HepG2 (cell line): ENCODE measurements around the gene IFI35. TPM values are rescaled to one million over a fixed set of nuclear protein-coding genes. Genes with fewer than 3 reads are reported as not detected.

Experiments used
- ATAC-seq: fragments of 200-7000 bp; cut with Tn5 transposase; 3 replicates; pipeline ENCODE4 v1.9.1; 2020; ENCODE audit warnings: mild to moderate bottlenecking, moderate library complexity
- BruUV-seq: library from RNA; stranded (reverse); fragments of 400-500 nt; replicated peaks from 2 replicates; lab custom pipeline; 2021; lab: Mats Ljungman, UMichigan
- CTCF ChIA-PET: fragments of 300-600 bp; formaldehyde crosslinking; extraction: SDS; loops from one replicate; lab custom pipeline; 2021; ENCODE audit warnings: low total read pairs, inconsistent platforms, low intra/inter-chr PET ratio; lab: Yijun Ruan, JAX
- POLR2A ChIA-PET: fragments of 350-600 bp; sonication (Branson Sonifier 250); formaldehyde crosslinking; loops from one replicate; lab custom pipeline; 2020; ENCODE audit warnings: antibody characterized with exemption, inconsistent platforms; lab: Yijun Ruan, JAX
- DNase-seq: peaks from one replicate; pipeline ENCODE4 v3.0.0-alpha.2; 2015; ENCODE audit warnings: low spot score
- FAIRE-seq: peaks from 3 replicates; lab custom pipeline; 2011; peaks lifted over from hg19 to GRCh38; lab: Jason Lieb, UNC
- H2AFZ ChIP-seq: one replicate; pipeline ENCODE4 v1.6.1; 2011; ENCODE audit warnings: low read length, inconsistent platforms
- H3K27ac ChIP-seq: fragments of 300-600 bp; 3 replicates; pipeline ENCODE4 v1.8.0; 2011; ENCODE audit warnings: mixed run types, mild to moderate bottlenecking, mixed read lengths, low read length, inconsistent platforms; ENCODE audit not compliant: insufficient read depth; ENCODE audit errors: extremely low read length
- H3K27me3 ChIP-seq, 2 experiments: fragments of 200-600 bp in 1 of 2; 2 replicates in 1 of 2; 3 replicates in 1 of 2; pipeline versions ENCODE4 v1.6.0 to v1.8.0; 2011; ENCODE audit warnings: low read length in 2 of 2, mild to moderate bottlenecking in 2 of 2, moderate library complexity in 2 of 2, inconsistent platforms in 1 of 2; ENCODE audit not compliant: insufficient read depth in 2 of 2, control insufficient read depth in 1 of 2
- H3K36me3 ChIP-seq, 2 experiments: fragments of 200-600 bp in 1 of 2; replicated peaks in 1 of 2; 2 replicates in 1 of 2; 3 replicates in 1 of 2; pipeline versions ENCODE4 v1.5.1 to v1.8.0; 2011; ENCODE audit warnings: low read length in 2 of 2, inconsistent platforms in 1 of 2; ENCODE audit not compliant: insufficient read depth in 2 of 2, control insufficient read depth in 1 of 2
- H3K4me1 ChIP-seq: 2 replicates; pipeline ENCODE4 v1.5.1; 2012; ENCODE audit warnings: low read length, inconsistent platforms; ENCODE audit not compliant: insufficient read depth
- H3K4me2 ChIP-seq: 2 replicates; pipeline ENCODE4 v1.6.0; 2011; ENCODE audit warnings: low read depth, low read length, inconsistent platforms
- H3K4me3 ChIP-seq, 3 experiments: fragments of 200-600 bp in 1 of 3; sonication (generic), shearing (Covaris generic) in 1 of 3; replicated peaks in 1 of 3; 2 replicates each; pipeline ENCODE4 v1.5.1; 2011 to 2016; ENCODE audit warnings: low read length in 3 of 3, inconsistent platforms in 2 of 3, low read depth in 2 of 3, mild to moderate bottlenecking in 2 of 3, control low read depth in 1 of 3, mixed read lengths in 1 of 3; ENCODE audit not compliant: insufficient read depth in 1 of 3
- H3K79me2 ChIP-seq: one replicate; pipeline ENCODE4 v1.6.1; 2011; ENCODE audit warnings: low read length, inconsistent platforms; ENCODE audit not compliant: insufficient read depth
- H3K9ac ChIP-seq: 2 replicates; pipeline ENCODE4 v1.6.0; 2011; ENCODE audit warnings: mild to moderate bottlenecking, low read depth, low read length, inconsistent platforms; ENCODE audit not compliant: insufficient read depth
- H3K9me3 ChIP-seq: 2 replicates; pipeline ENCODE4 v1.5.1; 2012; ENCODE audit warnings: mild to moderate bottlenecking, low read length
- H4K20me1 ChIP-seq: 2 replicates; pipeline ENCODE4 v1.6.0; 2011; ENCODE audit warnings: inconsistent platforms, mild to moderate bottlenecking, low read length, moderate library complexity; ENCODE audit not compliant: insufficient read depth
- ARHGAP35 ChIP-seq: sonication (generic); formaldehyde crosslinking; IDR thresholded peaks from 2 replicates; pipeline ENCODE4 v1.9.0; 2022; ENCODE audit warnings: mild to moderate bottlenecking, inconsistent platforms, moderate library complexity, missing genetic modification reagents, borderline replicate concordance
- ELF1 ChIP-seq: sonication (generic); formaldehyde crosslinking; IDR thresholded peaks from 2 replicates; pipeline ENCODE4 v1.4.0; 2020; ENCODE audit warnings: missing genetic modification reagents
- ELF3 ChIP-seq: IDR thresholded peaks from 2 replicates; pipeline ENCODE4 v1.6.1; 2016; ENCODE audit warnings: missing genetic modification reagents, missing compliant biosample characterization
- JUN ChIP-seq: sonication (generic); formaldehyde crosslinking; IDR thresholded peaks from 2 replicates; pipeline ENCODE4 v1.4.0; 2020; ENCODE audit warnings: mild to moderate bottlenecking, missing genetic modification reagents
- SAP130 ChIP-seq: IDR thresholded peaks from 2 replicates; pipeline ENCODE4 v1.6.1; 2016; ENCODE audit warnings: low read depth
- SIN3B ChIP-seq: fragments of 150-350 bp; IDR thresholded peaks from 2 replicates; pipeline ENCODE4 v1.6.1; 2014; ENCODE audit warnings: low read length
- TOE1 ChIP-seq: sonication (generic); formaldehyde crosslinking; IDR thresholded peaks from 2 replicates; pipeline ENCODE4 v1.4.0; 2020; ENCODE audit warnings: mild to moderate bottlenecking, missing genetic modification reagents
- WIZ ChIP-seq: sonication (generic); formaldehyde crosslinking; IDR thresholded peaks from 2 replicates; pipeline ENCODE4 v1.5.1; 2020; ENCODE audit warnings: mild to moderate bottlenecking, missing genetic modification reagents
- ZNF614 ChIP-seq: IDR thresholded peaks from 2 replicates; pipeline ENCODE4 v1.6.1; 2018; ENCODE audit warnings: missing biosample characterization, missing genetic modification reagents, inconsistent platforms, borderline replicate concordance
- WGBS: methylation state at CpG from one replicate; pipeline ENCODE4 v1.1.6; 2017; ENCODE audit warnings: low lambda C conversion rate; 5-methylcytosine and 5-hydroxymethylcytosine counted together
- in situ Hi-C: cut with HindIII; loops from 2 replicates; pipeline ENCODE4 v1.10.0; 2017; ENCODE audit warnings: low pct_unique_long_range_greater_than_20kb; ENCODE audit not compliant: extremely low pct_ligation_motif_present
- intact Hi-C: fragments of 100-400 bp; cut with micrococcal nuclease; formaldehyde crosslinking; loops from one replicate; pipeline ENCODE4 v1.10.0; 2022; ENCODE audit not compliant: unreplicated experiment
- polyA plus RNA-seq, 8 experiments: library from polyadenylated mRNA; depleted of rRNA in 3 of 8; stranded (reverse) in 7 of 8; unstranded in 1 of 8; fragments of >200 nt; fragmentation: Illumina TruSeq in 4 of 8; extraction: Trizol in 4 of 8; gene quantifications; 2 replicates each; pipeline versions ENCODE4 v1.2.1 to v1.2.3, GENCODE V29; 2011 to 2016; ENCODE audit warnings: low read depth in 4 of 8, missing spikeins in 1 of 8, mixed read lengths in 1 of 8; ENCODE audit not compliant: insufficient read depth in 1 of 8
- total RNA-seq, 5 experiments: library from RNA; depleted of rRNA; stranded (reverse); fragments of >200 nt; fragmentation: Illumina TruSeq; extraction: Trizol; gene quantifications; 2 replicates each; pipeline ENCODE4 v1.2.3, GENCODE V29; 2016; ENCODE audit warnings: low read depth in 1 of 5
- TF ChIP-seq, protein P1 (sequence below): sonication (generic); formaldehyde crosslinking; IDR thresholded peaks from 2 replicates; pipeline ENCODE4 v1.4.0; 2020; ENCODE audit warnings: mild to moderate bottlenecking, missing genetic modification reagents
- TF ChIP-seq, protein P2 (sequence below): IDR thresholded peaks from 2 replicates; pipeline ENCODE4 v1.6.1; 2016; ENCODE audit warnings: missing compliant biosample characterization, missing genetic modification reagents, borderline replicate concordance
- TF ChIP-seq, protein P3 (sequence below): sonication (generic); formaldehyde crosslinking; IDR thresholded peaks from 2 replicates; pipeline ENCODE4 v1.5.1; 2020; ENCODE audit warnings: missing genetic modification reagents, mild to moderate bottlenecking, borderline replicate concordance

IFI35 gene
- total and polyA plus RNA-seq, 2 of the 13 experiments (the other 11 are each of a cell fraction or from before 2014, with no cell fraction given) = 28.9 to 38.1 TPM

DNA sequence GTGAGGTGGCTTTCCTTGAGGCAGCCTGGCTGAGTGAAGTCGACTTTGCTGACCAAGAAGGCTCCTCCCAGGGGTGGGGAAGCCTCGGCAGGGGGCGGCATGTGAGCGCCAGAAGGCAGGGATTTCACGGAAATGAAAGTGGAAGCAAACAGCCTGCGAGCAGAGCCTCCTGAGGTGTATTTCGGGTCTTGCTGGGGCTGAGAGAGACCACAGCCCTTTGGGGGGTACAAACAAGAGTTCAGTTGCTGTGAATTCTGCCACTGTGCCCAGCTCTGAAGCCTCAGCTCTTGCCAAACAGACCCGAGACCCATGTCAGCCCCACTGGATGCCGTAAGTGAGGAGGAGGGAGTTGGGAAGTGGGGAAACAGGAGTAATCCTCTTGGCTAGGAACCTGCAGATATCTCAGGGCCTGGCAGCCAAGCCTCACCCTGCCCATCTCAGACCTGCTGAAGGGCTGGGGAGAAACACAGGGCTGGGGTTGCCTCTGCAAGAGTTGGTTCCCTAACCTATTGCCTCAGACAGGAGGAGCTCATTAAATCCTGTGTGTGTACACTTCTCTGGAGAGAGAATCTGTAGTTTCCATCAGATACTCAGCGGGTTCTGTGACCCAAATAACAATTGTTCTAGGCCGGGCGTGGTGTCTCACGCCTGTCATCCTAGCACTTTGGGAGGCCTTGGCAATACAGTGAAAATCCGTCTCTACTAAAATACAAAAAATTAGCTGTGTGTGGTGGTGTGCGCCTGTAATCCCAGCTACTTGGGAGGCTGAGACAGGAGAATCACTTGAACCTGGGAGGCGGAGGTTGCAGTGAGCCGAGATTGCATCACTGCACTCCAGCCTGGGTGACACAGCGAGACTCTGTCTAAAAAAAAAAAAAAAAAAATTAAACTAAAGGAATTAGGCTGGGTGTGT lies at the start of gene IFI35 (continued):
- TF ChIP-seq, protein P1, sequence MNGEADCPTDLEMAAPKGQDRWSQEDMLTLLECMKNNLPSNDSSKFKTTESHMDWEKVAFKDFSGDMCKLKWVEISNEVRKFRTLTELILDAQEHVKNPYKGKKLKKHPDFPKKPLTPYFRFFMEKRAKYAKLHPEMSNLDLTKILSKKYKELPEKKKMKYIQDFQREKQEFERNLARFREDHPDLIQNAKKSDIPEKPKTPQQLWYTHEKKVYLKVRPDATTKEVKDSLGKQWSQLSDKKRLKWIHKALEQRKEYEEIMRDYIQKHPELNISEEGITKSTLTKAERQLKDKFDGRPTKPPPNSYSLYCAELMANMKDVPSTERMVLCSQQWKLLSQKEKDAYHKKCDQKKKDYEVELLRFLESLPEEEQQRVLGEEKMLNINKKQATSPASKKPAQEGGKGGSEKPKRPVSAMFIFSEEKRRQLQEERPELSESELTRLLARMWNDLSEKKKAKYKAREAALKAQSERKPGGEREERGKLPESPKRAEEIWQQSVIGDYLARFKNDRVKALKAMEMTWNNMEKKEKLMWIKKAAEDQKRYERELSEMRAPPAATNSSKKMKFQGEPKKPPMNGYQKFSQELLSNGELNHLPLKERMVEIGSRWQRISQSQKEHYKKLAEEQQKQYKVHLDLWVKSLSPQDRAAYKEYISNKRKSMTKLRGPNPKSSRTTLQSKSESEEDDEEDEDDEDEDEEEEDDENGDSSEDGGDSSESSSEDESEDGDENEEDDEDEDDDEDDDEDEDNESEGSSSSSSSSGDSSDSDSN (CRISPR knock-in tag) = peak; percentile 65; the same call in 1 of the 2 replicates
- TF ChIP-seq ELF3 (peak; percentile 93), WIZ (CRISPR knock-in tag) (peak; percentile 86; the same call in 1 of the 2 replicates), SAP130 (CRISPR knock-in tag) (peak; percentile 81)

DNA sequence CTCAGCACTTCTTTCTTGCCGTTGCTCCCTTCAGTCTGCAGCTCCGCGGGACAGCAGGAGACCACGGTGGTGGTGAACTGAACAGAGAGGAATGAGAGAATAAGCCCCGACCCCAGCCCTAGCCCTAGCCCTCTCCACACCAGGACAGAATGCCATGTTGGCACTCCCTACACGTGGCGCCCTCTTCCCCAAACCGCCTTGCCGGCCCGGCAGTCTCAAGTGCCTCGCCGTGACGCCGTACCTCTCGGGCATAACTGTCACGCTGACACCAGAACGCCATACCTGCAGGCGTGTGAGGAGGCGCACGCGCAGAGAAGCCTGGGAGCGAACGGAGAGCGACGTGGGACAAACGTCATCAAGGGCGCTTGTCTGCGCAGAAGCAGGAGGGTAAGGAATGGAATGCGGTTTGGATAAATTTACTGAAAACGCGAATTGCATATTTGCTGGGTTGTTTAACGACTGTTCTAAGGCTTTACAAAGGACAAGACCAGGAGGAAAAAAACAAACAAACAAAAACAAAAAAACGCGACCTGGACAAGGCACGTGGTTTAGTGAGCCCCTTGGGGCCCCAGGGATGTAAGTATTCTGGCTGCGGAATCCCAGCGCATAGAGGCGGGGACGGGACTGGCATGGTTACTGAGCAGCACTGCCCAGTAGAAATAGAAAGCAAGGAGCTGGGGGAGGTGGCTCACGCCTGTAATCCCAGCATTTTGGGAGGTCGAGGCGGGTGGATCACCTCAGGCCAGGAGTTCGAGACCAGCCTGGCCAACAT lies 42.2 kb upstream of the IFI35 start, which contains the start of gene AARSD1:
Gene AARSD1 (minus strand): TSS at position 294 of the 772 bp plus-strand sequence. CDS start 14 bp downstream, at position 280.
- ATAC-seq = peak; percentile 83
- Histone ChIP-seq H3K79me2 (no peaks in the 10 kb centered on the region), H2AFZ (no peak within 1 kb of the TSS), H3K27ac (peak within 1 kb of the TSS; percentile 44), H3K9ac (peak within 1 kb of the TSS; percentile 71), H3K4me1 (peaks cover 19% of the 10 kb centered on the region), H3K9me3 (no peaks in the 10 kb centered on the region), H4K20me1 (no peaks in the 10 kb centered on the region), H3K27me3 (no peaks in the 10 kb centered on the region), H3K4me2 (peak within 1 kb of the TSS; percentile 54), H3K4me3 (peak within 1 kb of the TSS; percentile 60 to 72 (median 63)), H3K36me3 (peaks cover 9 to 12% of the 10 kb centered on the region in 2 experiments; a peak in 4 of 5 replicates)
- intact Hi-C loops = no loop called here
- POLR2A ChIA-PET = interaction anchor here (0.5 to 0.8 kb wide), 3 partner anchors 9 to 351 kb away, joined by 3 to 6 read pairs (median 3); partner anchors contain the start of gene RPL27
- peak; percentile 70 for DNase-seq
- no TSS peak for BruUV-seq
- CTCF ChIA-PET = no interaction called here
- no peak for FAIRE-seq
- WGBS = 70% methylated on average over 43 of the region's 43 CpGs
- in situ Hi-C loops = loop anchor here (10.0 kb wide), 1 partner anchor 60 kb away; the partner anchor contains the start of gene G6PC1
- TF ChIP-seq SIN3B = 0 out of 2 replicates have a peak, but pooled peaks have one; percentile 53
- TF ChIP-seq, protein P2, sequence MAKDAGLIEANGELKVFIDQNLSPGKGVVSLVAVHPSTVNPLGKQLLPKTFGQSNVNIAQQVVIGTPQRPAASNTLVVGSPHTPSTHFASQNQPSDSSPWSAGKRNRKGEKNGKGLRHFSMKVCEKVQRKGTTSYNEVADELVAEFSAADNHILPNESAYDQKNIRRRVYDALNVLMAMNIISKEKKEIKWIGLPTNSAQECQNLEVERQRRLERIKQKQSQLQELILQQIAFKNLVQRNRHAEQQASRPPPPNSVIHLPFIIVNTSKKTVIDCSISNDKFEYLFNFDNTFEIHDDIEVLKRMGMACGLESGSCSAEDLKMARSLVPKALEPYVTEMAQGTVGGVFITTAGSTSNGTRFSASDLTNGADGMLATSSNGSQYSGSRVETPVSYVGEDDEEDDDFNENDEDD = peak; percentile 14; the same call in 1 of the 2 replicates
- TF ChIP-seq ARHGAP35 (CRISPR knock-in tag) = no peak
- no peak for TF ChIP-seq JUN (CRISPR knock-in tag)
- TF ChIP-seq TOE1 (CRISPR knock-in tag) = no peak
- TF ChIP-seq, protein P3, sequence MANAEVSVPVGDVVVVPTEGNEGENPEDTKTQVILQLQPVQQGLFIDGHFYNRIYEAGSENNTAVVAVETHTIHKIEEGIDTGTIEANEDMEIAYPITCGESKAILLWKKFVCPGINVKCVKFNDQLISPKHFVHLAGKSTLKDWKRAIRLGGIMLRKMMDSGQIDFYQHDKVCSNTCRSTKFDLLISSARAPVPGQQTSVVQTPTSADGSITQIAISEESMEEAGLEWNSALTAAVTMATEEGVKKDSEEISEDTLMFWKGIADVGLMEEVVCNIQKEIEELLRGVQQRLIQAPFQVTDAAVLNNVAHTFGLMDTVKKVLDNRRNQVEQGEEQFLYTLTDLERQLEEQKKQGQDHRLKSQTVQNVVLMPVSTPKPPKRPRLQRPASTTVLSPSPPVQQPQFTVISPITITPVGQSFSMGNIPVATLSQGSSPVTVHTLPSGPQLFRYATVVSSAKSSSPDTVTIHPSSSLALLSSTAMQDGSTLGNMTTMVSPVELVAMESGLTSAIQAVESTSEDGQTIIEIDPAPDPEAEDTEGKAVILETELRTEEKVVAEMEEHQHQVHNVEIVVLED (CRISPR knock-in tag) = peak; percentile 89
- TF ChIP-seq ZNF614 (CRISPR knock-in tag) = peak; percentile 21; the same call in 1 of the 2 replicates
- TF ChIP-seq ELF1 (CRISPR knock-in tag) = peak; percentile 36; the same call in 1 of the 2 replicates
